Aorta (tissue), 5 donors: ENCODE data around the gene MELK. TPM values are rescaled to one million over a fixed set of nuclear protein-coding genes. Genes with fewer than 3 reads are reported as not detected.
"Not testable (repeated sequence)": the region's sequence is repeated elsewhere in the genome, so short reads cannot be mapped to it uniquely, and the experiment has no call there.

Experiments
- ATAC-seq: fragments of 200-7000 bp; cut with Tn5 transposase; one replicate; pipeline ENCODE4 v1.9.1; 2022; ENCODE audit warnings: moderate library complexity; ENCODE audit not compliant: low FRiP score
- DNase-seq, 2 donors: peaks; one replicate each; pipeline ENCODE4 v3.0.0-alpha.2; 2020
- H3K27ac ChIP-seq, 2 donors: one replicate each; pipeline ENCODE4 v1.5.1; 2013; ENCODE audit warnings: low read length in 2 of 2, mild to moderate bottlenecking in 2 of 2, moderate library complexity in 2 of 2, control low read depth in 1 of 2, inconsistent platforms in 1 of 2, low read depth in 1 of 2
- H3K27me3 ChIP-seq, 2 donors: one replicate each; pipeline ENCODE4 v1.6.1; 2013; ENCODE audit warnings: control low read depth in 1 of 2, low read length in 1 of 2, mild to moderate bottlenecking in 1 of 2, moderate library complexity in 1 of 2; ENCODE audit not compliant: insufficient read depth in 2 of 2, control insufficient read depth in 1 of 2
- H3K36me3 ChIP-seq, 2 donors: one replicate each; pipeline ENCODE4 v1.6.1; 2013; ENCODE audit warnings: control low read depth in 1 of 2, low read length in 1 of 2, mild to moderate bottlenecking in 1 of 2; ENCODE audit not compliant: insufficient read depth in 2 of 2, control insufficient read depth in 1 of 2
- H3K4me1 ChIP-seq, 2 donors: one replicate each; pipeline ENCODE4 v1.6.1; 2013; ENCODE audit warnings: low read length in 2 of 2, control low read depth in 1 of 2, mild to moderate bottlenecking in 1 of 2, moderate library complexity in 1 of 2; ENCODE audit not compliant: insufficient read depth in 2 of 2, control insufficient read depth in 1 of 2
- H3K4me3 ChIP-seq, 2 donors: one replicate each; pipeline ENCODE4 v1.5.1; 2013; ENCODE audit warnings: low read length in 2 of 2, control low read depth in 1 of 2, mild to moderate bottlenecking in 1 of 2
- H3K9me3 ChIP-seq: one replicate; pipeline ENCODE4 v1.6.1; 2013; ENCODE audit warnings: mild to moderate bottlenecking, low read length; ENCODE audit not compliant: control insufficient read depth
- WGBS, 2 donors: extraction: QIAGEN DNeasy Blood & Tissue Kit; methylation state at CpG; one replicate each; pipeline ENCODE4 v1.1.7; 2013; 5-methylcytosine and 5-hydroxymethylcytosine counted together
- intact Hi-C, 2 donors: fragments of 100-400 bp; cut with DNase I; formaldehyde crosslinking; loops; one replicate each; pipeline versions ENCODE4 v1.14.2 to v1.15.0; 2022
- long read RNA-seq, 2 donors: library from polyadenylated mRNA; unstranded; transcript quantifications; one replicate each; pipeline ENCODE4 v2.0.0, GENCODE V29; 2020 to 2021
- polyA plus RNA-seq, 2 donors: library from polyadenylated mRNA; stranded (reverse); fragments of 200-250 nt; gene quantifications; one replicate each; pipeline ENCODE4 v1.2.3, GENCODE V29; 2013
- total RNA-seq, 2 donors: library from RNA; stranded (reverse); fragmentation: NEBNext Ultra II Directional; extraction: Animal tissue kit (Norgen Biotek cat#: 25700); gene quantifications; one replicate each; pipeline ENCODE4 v1.2.1, GENCODE V29; 2021
- donor health status: healthy with polysubstance abuse.
- donor health status: Bipolar disorder and iron deficiency.
- donor health status: DM: no; HTN: no; CAD: no.
- donor health status: DM: no; HTN: no; CAD: no.
- donor health status: DM: yes; HTN: yes; CAD: no.

Gene MELK
- total RNA-seq (1 to 10 TPM in 1 of 2 donors, under 1 TPM in 1; 0.39 to 1.1 TPM), polyA plus RNA-seq (1 to 10 TPM in 1 of 2 donors, not detected in 1; 1.4 TPM)
- long read RNA-seq, donor 1, partial matches to known transcripts, result 0 of 2 reads
- long read RNA-seq, donor 1, other reads (novel, unspliced or antisense), result 2 of 2 reads
- long read RNA-seq, donor 2, partial matches to known transcripts, result 0 of 1 reads
- long read RNA-seq, donor 2, other reads (novel, unspliced or antisense), result 1 of 1 reads

GRCh38 chr9:36572515-36573418 is at the start of gene MELK:
MELK (plus strand) TSS chr9:36572895; CDS start chr9:36581682, 8,787 bp downstream.
- 0 to 1% methylated on average over 67 to 74 of the region's 74 CpGs for WGBS, 2 donors
- DNase-seq (peak; percentile 87 to 95), ATAC-seq (peak; percentile 93)
- Histone ChIP-seq H3K27ac (no peak within 1 kb of the TSS), H3K36me3 (no peaks in the 10 kb centered on the region), H3K9me3 (no peaks in the 10 kb centered on the region), H3K4me1 (no peaks in the 10 kb centered on the region), H3K4me3 (peak within 1 kb of the TSS; percentile 38 to 85), H3K27me3 (no peaks in the 10 kb centered on the region)
- intact Hi-C loops, result no loop called here

GRCh38 chr9:36530224-36530623 is 42.5 kb upstream of the MELK start:
- H3K27ac ChIP-seq, result no peak overlapping the region
- intact Hi-C loops, result no loop called here
- H3K9me3 ChIP-seq, result no peaks in the 10 kb centered on the region
- no peaks in the 10 kb centered on the region for H3K4me1 ChIP-seq
- ATAC-seq, result no peak
- H3K27me3 ChIP-seq, result no peaks in the 10 kb centered on the region
- H3K4me3 ChIP-seq, result no peak overlapping the region
- no peak for DNase-seq
- H3K36me3 ChIP-seq, result no peaks in the 10 kb centered on the region
- 79 to 86% methylated on average over 2 of the region's 2 CpGs for WGBS, 2 donors

- DNase-seq, result no peak
- ATAC-seq, result no peak
Observed at GRCh38 chr9:36532353-36532752, 40.3 kb upstream of the MELK start.

GRCh38 chr9:36533726-36534125 is 39.0 kb upstream of the MELK start:
- 78 to 80% methylated on average over 6 of the region's 6 CpGs for WGBS, 2 donors
- H3K4me3 ChIP-seq, ATAC-seq, intact Hi-C loops, H3K9me3 ChIP-seq, H3K27me3 ChIP-seq, H3K36me3 ChIP-seq, H3K4me1 ChIP-seq, H3K27ac ChIP-seq, DNase-seq: not testable (repeated sequence)

More at GRCh38 chr9:36532353-36532752, 40.3 kb upstream of the MELK start:
- Histone ChIP-seq H3K9me3 (no peaks in the 10 kb centered on the region), H3K27ac (no peak overlapping the region), H3K4me3 (no peak overlapping the region), H3K36me3 (no peaks in the 10 kb centered on the region), H3K27me3 (no peaks in the 10 kb centered on the region), H3K4me1 (no peaks in the 10 kb centered on the region)
- intact Hi-C loops, result no loop called here
- WGBS, 2 donors, result 73 to 76% methylated on average over 3 of the region's 3 CpGs

GRCh38 chr9:36535107-36535506 is 37.6 kb upstream of the MELK start:
- DNase-seq, result no peak
- no peaks in the 10 kb centered on the region for H3K27me3 ChIP-seq
- no peaks in the 10 kb centered on the region for H3K36me3 ChIP-seq
- WGBS, 2 donors, result 94% methylated on average over 1 of the region's 1 CpG
- no peaks in the 10 kb centered on the region for H3K4me1 ChIP-seq
- H3K4me3 ChIP-seq, result no peak overlapping the region
- H3K27ac ChIP-seq, result no peak overlapping the region
- no peak for ATAC-seq
- H3K9me3 ChIP-seq, result no peaks in the 10 kb centered on the region
- intact Hi-C loops, result no loop called here

GRCh38 chr9:36537861-36538260 is 34.8 kb upstream of the MELK start:
- no peak for DNase-seq
- intact Hi-C loops, result no loop called here
- Histone ChIP-seq H3K36me3 (no peaks in the 10 kb centered on the region), H3K4me3 (no peak overlapping the region), H3K27ac (no peak overlapping the region), H3K27me3 (no peaks in the 10 kb centered on the region), H3K4me1 (no peaks in the 10 kb centered on the region), H3K9me3 (no peaks in the 10 kb centered on the region)
- no peak for ATAC-seq
- WGBS, 2 donors, result 91 to 93% methylated on average over 4 of the region's 4 CpGs

DNA sequence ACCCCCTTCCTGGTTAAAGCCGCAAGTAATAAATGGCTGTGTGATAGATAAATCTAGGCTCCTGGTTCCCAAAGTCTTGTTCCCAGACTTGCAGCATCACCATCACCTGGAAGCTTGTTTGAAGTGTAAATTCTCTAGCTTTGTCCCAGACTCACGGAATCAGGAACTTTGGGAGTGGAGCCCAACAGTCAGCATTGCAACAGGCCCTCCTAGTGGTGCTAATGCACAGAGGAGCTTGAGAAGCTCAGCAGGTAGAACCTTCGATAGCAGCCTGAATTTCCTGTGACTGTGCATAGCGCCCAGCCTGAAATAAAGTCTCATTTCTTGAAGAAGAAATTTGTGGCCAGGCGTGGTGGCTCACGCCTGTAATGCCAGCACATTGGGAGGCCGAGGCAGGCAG is 30.3 kb upstream of the MELK start:
- no peaks in the 10 kb centered on the region for H3K27me3 ChIP-seq
- peak in 1 of 2 donors; percentile 15 for DNase-seq
- no peaks in the 10 kb centered on the region for H3K9me3 ChIP-seq
- H3K36me3 ChIP-seq, result no peaks in the 10 kb centered on the region
- WGBS, 2 donors, result 96% methylated on average over 7 of the region's 7 CpGs
- no peak overlapping the region for H3K4me3 ChIP-seq
- no peaks in the 10 kb centered on the region for H3K4me1 ChIP-seq
- no peak for ATAC-seq
- no peak overlapping the region for H3K27ac ChIP-seq
- intact Hi-C loops, result no loop called here

- Histone ChIP-seq H3K27ac (peak overlapping the region in 1 of 2 donors; percentile 71), H3K9me3 (no peaks in the 10 kb centered on the region), H3K27me3 (no peaks in the 10 kb centered on the region), H3K4me3 (no peak overlapping the region), H3K4me1 (no peaks in the 10 kb centered on the region), H3K36me3 (no peaks in the 10 kb centered on the region)
- WGBS, 2 donors, result 3 to 7% methylated on average over 7 of the region's 7 CpGs
- peak in 1 of 2 donors; percentile 62 for DNase-seq
- ATAC-seq, result peak; percentile 76
- intact Hi-C loops, result no loop called here
Observed at GRCh38 chr9:36543916-36544315, 28.8 kb upstream of the MELK start.

GRCh38 chr9:36547598-36547997 is 25.1 kb upstream of the MELK start:
- DNase-seq, result no peak
- 25 to 29% methylated on average over 3 of the region's 3 CpGs for WGBS, 2 donors
- intact Hi-C loops, result no loop called here

More at GRCh38 chr9:36547598-36547997, 25.1 kb upstream of the MELK start:
- H3K36me3 ChIP-seq, result no peaks in the 10 kb centered on the region
- H3K4me1 ChIP-seq, result no peaks in the 10 kb centered on the region
- no peak overlapping the region for H3K27ac ChIP-seq
- no peaks in the 10 kb centered on the region for H3K9me3 ChIP-seq
- ATAC-seq, result no peak
- no peaks in the 10 kb centered on the region for H3K27me3 ChIP-seq
- no peak overlapping the region for H3K4me3 ChIP-seq
